Muscle of leg (tissue), 11 donors: ENCODE data around the gene TUBGCP4. TPM values are rescaled to one million over a fixed set of nuclear protein-coding genes. Genes with fewer than 3 reads are reported as not detected.

Source experiments
- DNase-seq: peaks from one replicate; pipeline ENCODE4 v3.0.0; 2013
- H3K27ac ChIP-seq: one replicate; pipeline ENCODE4 v1.5.1; 2013; ENCODE audit warnings: mild to moderate bottlenecking, low read length, control low read depth
- H3K27me3 ChIP-seq: one replicate; pipeline ENCODE4 v1.6.1; 2013; ENCODE audit warnings: low read length; ENCODE audit not compliant: control insufficient read depth, insufficient read depth
- H3K36me3 ChIP-seq: one replicate; pipeline ENCODE4 v1.6.1; 2013; ENCODE audit warnings: low read length; ENCODE audit not compliant: control insufficient read depth, insufficient read depth
- H3K4me1 ChIP-seq: one replicate; pipeline ENCODE4 v1.6.1; 2013; ENCODE audit warnings: low read length; ENCODE audit not compliant: control insufficient read depth, insufficient read depth
- H3K4me3 ChIP-seq: one replicate; pipeline ENCODE4 v1.5.1; 2013; ENCODE audit warnings: low read length, control low read depth
- H3K9me3 ChIP-seq: replicated peaks from 2 replicates; pipeline ENCODE4 v1.6.1; 2013; ENCODE audit warnings: low read depth, low read length; ENCODE audit not compliant: control insufficient read depth
- WGBS: methylation state at CpG from one replicate; pipeline ENCODE4 v1.1.5; 2013; ENCODE audit warnings: missing lambda C conversion rate; ENCODE audit not compliant: insufficient coverage; 5-methylcytosine and 5-hydroxymethylcytosine counted together
- polyA plus RNA-seq, 8 donors: library from polyadenylated mRNA; unstranded; fragments of 120-200 nt; gene quantifications; one replicate each; pipeline versions ENCODE4 v1.2.1 to v1.2.3, GENCODE V29; 2013; ENCODE audit warnings: inconsistent platforms in 1 of 8, low replicate concordance in 1 of 8; ENCODE audit not compliant: insufficient read length in 8 of 8, insufficient read depth in 1 of 8
- total RNA-seq: library from RNA; stranded (reverse); fragments of 120-200 nt; gene quantifications from one replicate; pipeline ENCODE4 v1.2.4, GENCODE V29; 2013

Gene TUBGCP4
- total and polyA plus RNA-seq, 9 donors: 7.0 to 14.4 (median 11.0) TPM

DNA sequence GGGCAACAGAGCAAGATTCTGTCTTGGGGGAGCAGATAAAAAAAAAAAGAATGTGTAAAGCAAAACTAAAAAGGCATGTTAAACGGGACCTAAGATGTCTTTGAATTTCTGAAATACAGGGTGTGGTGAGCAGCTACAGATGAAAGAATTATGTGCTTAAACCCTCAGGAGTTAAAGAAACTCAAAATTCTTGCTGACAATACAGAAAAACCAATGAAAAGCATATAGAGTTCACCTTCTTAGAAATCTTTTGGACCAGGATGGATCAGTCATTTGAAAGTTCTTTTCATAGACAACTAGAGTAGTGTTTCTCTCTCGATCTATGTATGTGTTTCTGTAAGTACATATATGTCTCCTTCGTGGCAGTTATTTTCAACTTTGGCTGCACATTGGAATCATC, 31.4 kb downstream of the TUBGCP4 start:
- WGBS: no CpG with 5 or more reads among the region's 3 CpGs
- Histone ChIP-seq H3K27ac (no peak overlapping the region), H3K4me1 (no peaks in the 10 kb centered on the region), H3K9me3 (no peaks in the 10 kb centered on the region), H3K4me3 (no peak overlapping the region), H3K36me3 (peaks cover 56% of the 10 kb centered on the region), H3K27me3 (no peaks in the 10 kb centered on the region)
- DNase-seq: no peak

DNA sequence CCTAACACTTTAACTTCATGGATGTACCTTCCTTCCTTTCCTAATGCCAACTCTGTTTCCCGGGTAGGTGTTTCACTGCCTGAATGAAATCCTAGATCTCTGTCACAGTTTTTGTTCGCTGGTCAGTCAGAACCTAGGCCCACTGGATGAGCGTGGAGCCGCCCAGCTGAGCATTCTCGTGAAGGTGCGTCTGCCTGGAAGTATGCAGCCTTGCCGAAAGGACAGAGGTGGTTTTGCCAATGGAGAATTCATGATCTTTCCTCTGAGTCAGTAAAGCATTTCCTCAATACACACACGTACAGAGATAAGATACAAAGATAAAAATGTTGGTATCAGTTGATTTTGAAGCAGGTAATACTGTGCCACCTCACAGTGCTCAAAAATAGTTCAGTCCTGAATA, 32.7 kb downstream of the TUBGCP4 start:
- H3K36me3 ChIP-seq: peaks cover 63% of the 10 kb centered on the region
- no peaks in the 10 kb centered on the region for H3K4me1 ChIP-seq
- no peak overlapping the region for H3K4me3 ChIP-seq
- no peaks in the 10 kb centered on the region for H3K9me3 ChIP-seq
- WGBS: 87% methylated on average over 4 of the region's 8 CpGs
- no peak for DNase-seq
- H3K27me3 ChIP-seq: no peaks in the 10 kb centered on the region
- H3K27ac ChIP-seq: no peak overlapping the region

DNA sequence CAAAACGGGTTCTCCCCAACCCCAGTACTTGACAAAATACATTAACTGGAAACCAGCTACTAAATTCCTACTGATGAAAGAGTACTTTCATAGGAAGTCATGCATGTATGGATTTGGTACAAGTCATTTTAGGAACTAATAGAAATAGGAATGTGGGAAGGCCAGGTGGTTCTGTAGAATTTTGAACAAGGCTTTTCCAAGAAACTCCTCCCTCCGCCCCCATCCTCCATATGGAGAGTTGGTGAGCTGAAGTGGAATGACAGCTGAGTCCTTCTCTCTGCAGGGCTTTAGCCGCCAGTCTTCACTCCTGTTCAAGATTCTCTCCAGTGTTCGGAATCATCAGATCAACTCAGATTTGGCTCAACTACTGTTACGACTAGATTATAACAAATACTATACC, 33.2 kb downstream of the TUBGCP4 start:
- no peaks in the 10 kb centered on the region for H3K9me3 ChIP-seq
- no peaks in the 10 kb centered on the region for H3K4me1 ChIP-seq
- DNase-seq: no peak
- WGBS: no CpG with 5 or more reads among the region's 5 CpGs
- H3K4me3 ChIP-seq: no peak overlapping the region
- peaks cover 67% of the 10 kb centered on the region for H3K36me3 ChIP-seq
- no peaks in the 10 kb centered on the region for H3K27me3 ChIP-seq
- H3K27ac ChIP-seq: no peak overlapping the region

DNA sequence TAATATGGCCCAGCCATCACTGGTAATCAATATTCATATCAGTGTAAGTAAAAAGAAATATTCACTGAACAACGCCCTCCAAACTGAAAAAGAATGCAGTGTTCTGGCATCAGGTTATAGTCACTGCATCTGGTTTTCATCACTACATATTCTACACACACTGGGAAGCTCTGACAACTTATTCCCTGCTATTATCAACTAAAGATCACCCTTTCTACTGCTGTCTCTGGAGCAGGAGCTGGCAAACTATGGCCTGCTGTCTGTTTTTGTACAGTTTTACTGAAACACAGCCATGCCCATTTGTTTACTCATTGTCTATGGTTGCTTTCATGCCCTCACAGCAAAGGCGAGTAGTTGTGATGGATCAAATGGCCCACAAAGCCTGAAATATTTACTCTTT, 35.3 kb downstream of the TUBGCP4 start:
- H3K27ac ChIP-seq: no peak overlapping the region
- DNase-seq: peak; percentile 17

DNA sequence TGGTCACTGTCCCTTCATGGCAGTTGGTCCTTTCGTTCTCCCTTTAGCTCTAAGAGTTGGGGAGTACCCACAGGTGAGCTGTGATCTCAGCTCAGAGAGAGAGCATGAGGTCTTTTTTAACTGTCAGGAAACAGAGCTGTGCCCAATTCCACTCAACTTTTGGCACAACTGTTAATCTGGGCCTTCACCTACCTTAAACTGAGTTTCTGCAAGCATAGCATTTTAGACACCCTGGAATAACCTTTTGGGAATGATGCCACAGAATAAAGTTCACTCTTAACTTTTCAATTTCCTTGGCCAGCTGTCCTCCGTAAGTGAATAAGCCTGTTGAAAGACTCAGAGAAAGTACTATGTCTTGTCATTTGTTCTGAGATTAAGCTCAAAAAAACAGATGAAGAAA, 35.9 kb downstream of the TUBGCP4 start:
- H3K36me3 ChIP-seq: peaks cover 60% of the 10 kb centered on the region
- no peaks in the 10 kb centered on the region for H3K4me1 ChIP-seq
- WGBS: no CpG with 5 or more reads among the region's 2 CpGs
- H3K4me3 ChIP-seq: no peak overlapping the region
- H3K27me3 ChIP-seq: no peaks in the 10 kb centered on the region
- no peak for DNase-seq
- H3K27ac ChIP-seq: no peak overlapping the region
- no peaks in the 10 kb centered on the region for H3K9me3 ChIP-seq

More for the DNA sequence above, 35.3 kb downstream of the TUBGCP4 start:
- WGBS: 80% methylated on average over 1 of the region's 2 CpGs
- Histone ChIP-seq H3K27me3 (no peaks in the 10 kb centered on the region), H3K36me3 (peaks cover 63% of the 10 kb centered on the region), H3K9me3 (no peaks in the 10 kb centered on the region), H3K4me3 (no peak overlapping the region), H3K4me1 (no peaks in the 10 kb centered on the region)

DNA sequence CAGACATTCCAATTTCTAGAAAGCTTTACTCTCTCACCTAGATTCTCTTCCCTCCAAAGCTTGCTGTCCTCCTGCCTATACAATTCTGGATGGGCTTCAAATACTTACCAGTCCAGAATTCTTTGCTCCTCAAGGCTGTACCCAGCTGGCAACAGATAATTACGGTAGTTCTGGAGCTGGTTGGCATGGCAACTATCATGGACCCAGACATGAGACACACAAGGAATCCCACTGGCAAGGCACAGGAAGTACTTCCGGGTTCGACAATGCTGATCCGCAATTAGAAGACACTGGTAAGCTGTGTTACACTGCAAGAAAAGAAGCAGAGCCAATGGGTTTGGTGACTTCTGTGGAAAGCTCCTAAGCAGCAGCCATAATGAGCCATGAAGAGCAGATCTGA, 37.9 kb downstream of the TUBGCP4 start:
- 83% methylated on average over 4 of the region's 4 CpGs for WGBS
- Histone ChIP-seq H3K9me3 (no peaks in the 10 kb centered on the region), H3K27me3 (no peaks in the 10 kb centered on the region), H3K4me1 (no peaks in the 10 kb centered on the region), H3K36me3 (peaks cover 64% of the 10 kb centered on the region), H3K4me3 (no peak overlapping the region), H3K27ac (no peak overlapping the region)
- DNase-seq: no peak

DNA sequence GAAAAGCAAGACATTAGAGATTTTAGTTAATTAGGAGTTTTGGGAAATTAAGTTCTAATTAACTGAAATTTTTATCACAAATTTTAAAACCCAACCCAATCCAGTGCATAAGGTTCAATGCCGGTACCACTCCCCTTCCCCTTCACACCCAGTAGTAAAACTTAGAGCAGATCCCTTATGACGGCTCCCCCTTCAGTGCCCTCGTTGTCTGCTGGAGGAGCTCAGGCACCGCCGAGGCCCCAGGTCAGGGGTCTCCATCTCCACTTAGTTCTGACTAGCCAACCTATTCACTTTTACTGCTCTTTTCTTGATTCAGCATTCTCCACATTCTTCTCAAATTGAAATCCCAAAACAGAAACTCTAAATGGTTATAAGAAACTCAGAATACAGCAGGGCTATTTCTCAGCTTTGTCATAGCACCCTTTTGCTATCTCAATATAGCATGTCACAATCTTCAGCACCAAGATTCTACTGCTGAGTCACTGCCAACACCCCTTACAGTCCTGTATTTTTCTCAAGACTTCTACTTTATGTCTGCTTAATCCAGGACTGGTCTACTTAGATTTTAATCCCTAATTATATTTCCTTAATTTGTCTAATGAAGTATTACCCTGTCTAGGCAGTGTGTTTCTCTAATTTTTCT, 39.8 kb downstream of the TUBGCP4 start:
- Histone ChIP-seq H3K4me1 (no peaks in the 10 kb centered on the region), H3K4me3 (no peak overlapping the region), H3K27me3 (no peaks in the 10 kb centered on the region), H3K36me3 (peaks cover 71% of the 10 kb centered on the region), H3K27ac (no peak overlapping the region), H3K9me3 (no peaks in the 10 kb centered on the region)
- DNase-seq: no peak
- 83% methylated on average over 5 of the region's 5 CpGs for WGBS

DNA sequence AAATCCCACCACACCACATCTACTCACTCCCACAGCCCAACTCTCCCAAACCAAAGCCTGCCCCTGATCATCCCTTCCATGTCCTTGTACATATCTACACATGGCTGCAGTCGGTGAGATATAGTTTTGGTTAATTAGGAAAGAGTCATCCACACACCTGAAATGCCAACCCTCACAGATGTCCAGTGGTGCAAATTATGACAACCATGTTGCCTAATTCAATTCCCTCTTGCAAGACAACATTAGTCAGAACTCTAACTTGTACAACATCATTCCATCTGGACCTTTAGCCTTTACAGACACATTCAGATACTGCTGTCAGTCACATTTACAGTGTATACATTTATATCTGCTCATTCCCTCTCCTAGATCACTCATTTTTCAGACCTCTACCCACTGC, 41.2 kb downstream of the TUBGCP4 start:
- no peaks in the 10 kb centered on the region for H3K4me1 ChIP-seq
- H3K4me3 ChIP-seq: no peak overlapping the region
- WGBS: no CpG with 5 or more reads among the region's 1 CpG
- H3K27ac ChIP-seq: no peak overlapping the region
- no peak for DNase-seq
- no peaks in the 10 kb centered on the region for H3K27me3 ChIP-seq
- H3K36me3 ChIP-seq: peaks cover 67% of the 10 kb centered on the region
- H3K9me3 ChIP-seq: no peaks in the 10 kb centered on the region

DNA sequence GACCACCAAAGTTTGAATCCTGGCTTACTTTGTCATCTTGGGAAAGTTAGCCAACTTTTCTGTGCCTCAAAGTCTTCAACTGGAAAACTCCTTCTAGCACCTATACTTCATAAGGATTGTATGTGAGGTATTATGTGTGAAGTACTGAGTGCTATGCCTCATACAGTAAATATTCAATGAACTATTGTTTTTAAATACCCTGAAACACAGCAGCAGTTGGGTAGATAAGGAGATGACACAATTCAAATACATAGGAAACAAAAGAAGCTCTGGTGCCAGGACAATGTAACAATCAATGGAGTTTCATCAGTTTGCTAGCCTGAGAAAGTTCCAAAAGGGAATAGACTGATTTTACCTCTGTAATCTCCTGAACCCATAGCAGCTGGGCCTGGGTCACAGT, 43.3 kb downstream of the TUBGCP4 start:
- no peaks in the 10 kb centered on the region for H3K9me3 ChIP-seq
- H3K27ac ChIP-seq: no peak overlapping the region
- no peaks in the 10 kb centered on the region for H3K4me1 ChIP-seq
- no peak overlapping the region for H3K4me3 ChIP-seq
- H3K36me3 ChIP-seq: peaks cover 60% of the 10 kb centered on the region
- DNase-seq: no peak
- no peaks in the 10 kb centered on the region for H3K27me3 ChIP-seq

DNA sequence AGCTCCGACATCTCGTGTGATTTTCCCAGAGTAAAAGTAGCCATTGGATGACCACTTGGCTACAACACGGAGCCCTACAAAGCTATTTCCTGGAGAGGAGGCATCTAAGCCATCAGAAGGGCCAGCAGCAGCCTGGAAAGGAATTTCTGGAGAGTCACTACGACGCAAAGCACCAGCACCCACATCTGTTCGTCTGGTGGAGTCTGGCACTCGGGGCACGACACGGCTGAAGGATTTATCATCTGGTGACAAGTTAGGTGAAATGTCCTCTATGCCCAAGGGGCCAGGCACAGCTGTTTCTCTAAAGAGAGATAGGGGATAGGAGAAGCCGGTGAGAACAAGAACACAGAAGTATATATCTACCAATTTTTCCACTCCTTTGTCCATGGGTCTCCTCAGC, 49.5 kb downstream of the TUBGCP4 start:
- 86% methylated on average over 6 of the region's 10 CpGs for WGBS
- Histone ChIP-seq H3K4me3 (no peak overlapping the region), H3K27me3 (no peaks in the 10 kb centered on the region), H3K4me1 (no peaks in the 10 kb centered on the region), H3K36me3 (peaks cover 54% of the 10 kb centered on the region), H3K27ac (no peak overlapping the region), H3K9me3 (no peaks in the 10 kb centered on the region)
- DNase-seq: no peak

DNA sequence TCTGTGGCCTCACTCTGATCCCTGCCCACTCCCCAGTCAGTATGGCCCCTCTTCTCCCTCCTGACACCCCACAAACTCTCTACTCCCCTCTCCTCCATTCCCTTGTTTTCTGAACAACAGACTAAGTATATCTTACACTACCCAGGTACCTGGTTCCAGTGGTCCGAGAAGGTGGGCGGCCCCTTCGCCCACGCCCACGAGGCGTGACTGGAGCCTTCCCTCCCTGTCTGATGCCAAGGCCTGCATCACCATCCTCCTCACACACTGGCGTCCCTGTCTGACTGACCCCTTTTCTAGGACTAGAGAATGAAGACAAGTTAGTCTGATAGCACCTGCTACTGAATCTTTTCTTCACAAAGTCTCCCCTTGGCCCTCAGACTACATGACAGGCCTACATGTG, 50.0 kb downstream of the TUBGCP4 start:
- Histone ChIP-seq H3K36me3 (peaks cover 50% of the 10 kb centered on the region), H3K4me1 (no peaks in the 10 kb centered on the region), H3K27me3 (no peaks in the 10 kb centered on the region), H3K9me3 (no peaks in the 10 kb centered on the region), H3K4me3 (no peak overlapping the region), H3K27ac (no peak overlapping the region)
- no peak for DNase-seq
- WGBS: 100% methylated on average over 1 of the region's 7 CpGs
